ENCODE measurements around the gene FYB1.

- TF ChIP-seq, protein P1, sequence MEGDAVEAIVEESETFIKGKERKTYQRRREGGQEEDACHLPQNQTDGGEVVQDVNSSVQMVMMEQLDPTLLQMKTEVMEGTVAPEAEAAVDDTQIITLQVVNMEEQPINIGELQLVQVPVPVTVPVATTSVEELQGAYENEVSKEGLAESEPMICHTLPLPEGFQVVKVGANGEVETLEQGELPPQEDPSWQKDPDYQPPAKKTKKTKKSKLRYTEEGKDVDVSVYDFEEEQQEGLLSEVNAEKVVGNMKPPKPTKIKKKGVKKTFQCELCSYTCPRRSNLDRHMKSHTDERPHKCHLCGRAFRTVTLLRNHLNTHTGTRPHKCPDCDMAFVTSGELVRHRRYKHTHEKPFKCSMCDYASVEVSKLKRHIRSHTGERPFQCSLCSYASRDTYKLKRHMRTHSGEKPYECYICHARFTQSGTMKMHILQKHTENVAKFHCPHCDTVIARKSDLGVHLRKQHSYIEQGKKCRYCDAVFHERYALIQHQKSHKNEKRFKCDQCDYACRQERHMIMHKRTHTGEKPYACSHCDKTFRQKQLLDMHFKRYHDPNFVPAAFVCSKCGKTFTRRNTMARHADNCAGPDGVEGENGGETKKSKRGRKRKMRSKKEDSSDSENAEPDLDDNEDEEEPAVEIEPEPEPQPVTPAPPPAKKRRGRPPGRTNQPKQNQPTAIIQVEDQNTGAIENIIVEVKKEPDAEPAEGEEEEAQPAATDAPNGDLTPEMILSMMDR (IDR thresholded peaks at IDR 0.05): no peak
- TF ChIP-seq POLR2A (IDR thresholded peaks at IDR 0.05): no peak
Measured at GRCh38 chr5:39171647-39172046, 47.7 kb downstream of the FYB1 start.

Data from suprapubic skin (tissue), 3 donors.